GM12878 (cell line): ENCODE measurements around the gene EXOSC2.

ENCODE experiments used
- ATF3 ChIP-seq: IDR thresholded peaks from 2 replicates; pipeline ENCODE4 v1.6.1; 2011; ENCODE audit warnings: low read depth, mild to moderate bottlenecking, low read length, moderate library complexity, borderline replicate concordance; ENCODE audit errors: extremely low read depth
- CBFB ChIP-seq: IDR thresholded peaks from 2 replicates; pipeline ENCODE4 v1.6.1; 2016; ENCODE audit warnings: antibody characterized with exemption, low read depth
- CTCF ChIP-seq, 3 experiments: IDR thresholded peaks in 2 of 3; conservative IDR thresholded peaks in 1 of 3; 2 replicates each; pipeline ENCODE4 v1.5.1; 2011; ENCODE audit warnings: low read depth in 3 of 3, low read length in 3 of 3, mild to moderate bottlenecking in 3 of 3, control low read depth in 2 of 3, moderate library complexity in 2 of 3, inconsistent platforms in 1 of 3, mixed read lengths in 1 of 3; ENCODE audit not compliant: control insufficient read depth in 2 of 3, insufficient read depth in 1 of 3; ENCODE audit errors: extremely low read depth in 1 of 3
- EGR1 ChIP-seq, 2 experiments: IDR thresholded peaks; 1 replicate in 1 of 2; 2 replicates in 1 of 2; pipeline ENCODE4 v1.6.1; 2011 to 2012; ENCODE audit warnings: low read depth in 2 of 2, low read length in 2 of 2, borderline replicate concordance in 1 of 2, mild to moderate bottlenecking in 1 of 2, moderate library complexity in 1 of 2
- HCFC1 ChIP-seq: fragments of 150-350 bp; IDR thresholded peaks from 2 replicates; pipeline ENCODE4 v1.6.1; 2014; ENCODE audit warnings: low read length
- IKZF1 ChIP-seq: fragments of 450-650 bp; conservative IDR thresholded peaks from 2 replicates; pipeline ENCODE4 v1.6.1; 2017; ENCODE audit warnings: antibody characterized with exemption, mild to moderate bottlenecking
- KAT2A ChIP-seq: conservative IDR thresholded peaks from 2 replicates; pipeline ENCODE4 v1.6.1; 2011; ENCODE audit warnings: low read depth, low read length; ENCODE audit not compliant: control insufficient read depth
- SUZ12 ChIP-seq: fragments of 200-600 bp; sonication (generic); IDR thresholded peaks from one replicate; pipeline ENCODE4 v1.6.1; 2018; ENCODE audit warnings: antibody characterized with exemption, mild to moderate bottlenecking; ENCODE audit not compliant: unreplicated experiment
- ZSCAN29 ChIP-seq: fragments of 450-650 bp; IDR thresholded peaks from 2 replicates; pipeline ENCODE4 v1.6.1; 2017; ENCODE audit warnings: mild to moderate bottlenecking, moderate library complexity
- TF ChIP-seq, protein P1 (sequence below): IDR thresholded peaks from 2 replicates; pipeline ENCODE4 v1.6.1; 2012; ENCODE audit warnings: low read depth, low read length, improper control_type of control experiment

- TF ChIP-seq CTCF (IDR thresholded peaks at IDR 0.05 in 2 of 3, conservative IDR thresholded peaks at IDR 0.05 in 1 of 3; ENCODE audit: control insufficient read depth in 2 of 3, extremely low read depth in 1 of 3, insufficient read depth in 1 of 3, low read depth in 3 of 3, low read length in 3 of 3) = no peak
- TF ChIP-seq EGR1 (IDR thresholded peaks at IDR 0.05; ENCODE audit: borderline replicate concordance in 1 of 2, low read depth in 2 of 2, low read length in 2 of 2) = no peak
- TF ChIP-seq SUZ12 = no peak
- TF ChIP-seq KAT2A = no peak
- no peak for TF ChIP-seq ATF3
- TF ChIP-seq, protein P1, sequence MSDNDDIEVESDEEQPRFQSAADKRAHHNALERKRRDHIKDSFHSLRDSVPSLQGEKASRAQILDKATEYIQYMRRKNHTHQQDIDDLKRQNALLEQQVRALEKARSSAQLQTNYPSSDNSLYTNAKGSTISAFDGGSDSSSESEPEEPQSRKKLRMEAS = no peak
- no peak for TF ChIP-seq HCFC1
- no peak for TF ChIP-seq ZSCAN29
- no peak for TF ChIP-seq CBFB
- TF ChIP-seq IKZF1 = no peak
Observed at GRCh38 chr9:130696996-130697395, 3.4 kb downstream of the EXOSC2 start.
